Measurements from ENCODE around the gene TUBGCP4.
"Not testable (repeated sequence)": the region's sequence is repeated elsewhere in the genome, so short reads cannot be mapped to it uniquely, and the experiment has no call there.

Gene TUBGCP4

DNA sequence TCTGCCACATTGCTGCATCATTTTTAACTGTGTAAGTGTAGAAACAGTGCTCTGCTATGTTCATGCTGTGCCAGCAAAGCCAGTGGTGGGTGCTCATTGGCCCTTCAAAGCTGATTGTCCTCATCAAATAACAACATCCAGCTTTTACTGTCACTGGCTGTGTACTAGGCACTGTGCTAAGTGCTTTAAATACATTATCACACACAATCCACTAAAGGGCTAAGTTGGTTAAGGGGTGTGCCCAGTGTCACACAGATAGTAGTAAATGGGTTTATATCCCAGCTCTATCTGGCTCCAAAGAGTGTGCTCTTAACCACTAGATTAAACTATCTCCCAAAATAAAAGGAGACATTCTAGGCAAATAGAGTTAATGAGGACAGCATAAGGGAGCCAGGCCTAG is 7.7 kb downstream of the TUBGCP4 start:
- TF ChIP-seq, protein P1, sequence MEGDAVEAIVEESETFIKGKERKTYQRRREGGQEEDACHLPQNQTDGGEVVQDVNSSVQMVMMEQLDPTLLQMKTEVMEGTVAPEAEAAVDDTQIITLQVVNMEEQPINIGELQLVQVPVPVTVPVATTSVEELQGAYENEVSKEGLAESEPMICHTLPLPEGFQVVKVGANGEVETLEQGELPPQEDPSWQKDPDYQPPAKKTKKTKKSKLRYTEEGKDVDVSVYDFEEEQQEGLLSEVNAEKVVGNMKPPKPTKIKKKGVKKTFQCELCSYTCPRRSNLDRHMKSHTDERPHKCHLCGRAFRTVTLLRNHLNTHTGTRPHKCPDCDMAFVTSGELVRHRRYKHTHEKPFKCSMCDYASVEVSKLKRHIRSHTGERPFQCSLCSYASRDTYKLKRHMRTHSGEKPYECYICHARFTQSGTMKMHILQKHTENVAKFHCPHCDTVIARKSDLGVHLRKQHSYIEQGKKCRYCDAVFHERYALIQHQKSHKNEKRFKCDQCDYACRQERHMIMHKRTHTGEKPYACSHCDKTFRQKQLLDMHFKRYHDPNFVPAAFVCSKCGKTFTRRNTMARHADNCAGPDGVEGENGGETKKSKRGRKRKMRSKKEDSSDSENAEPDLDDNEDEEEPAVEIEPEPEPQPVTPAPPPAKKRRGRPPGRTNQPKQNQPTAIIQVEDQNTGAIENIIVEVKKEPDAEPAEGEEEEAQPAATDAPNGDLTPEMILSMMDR (conservative IDR thresholded peaks at IDR 0.05; ENCODE audit: low read depth, low read length): no peak
- no peak for DNase-seq (ENCODE audit: low read depth)
- H3K4me3 ChIP-seq (ENCODE audit: low read length): no peak overlapping the region

DNA sequence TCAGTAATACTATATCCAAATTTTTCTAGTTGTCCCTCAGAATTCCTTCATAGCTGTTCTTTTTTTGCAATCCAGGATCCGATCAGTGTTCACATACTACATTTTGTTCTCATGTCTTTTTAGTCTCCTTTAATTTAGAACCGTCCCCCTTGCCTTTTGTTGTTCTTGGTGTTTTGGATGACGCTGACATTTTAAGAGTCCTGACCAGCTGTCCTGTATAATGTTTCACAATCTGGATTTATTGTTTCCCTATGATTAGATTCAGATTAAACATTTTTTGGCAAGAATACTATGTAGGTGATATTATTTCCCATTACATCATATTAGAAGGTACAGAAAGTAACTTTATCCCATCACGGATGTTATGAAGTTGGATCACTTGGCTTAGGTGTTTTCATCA is 11.4 kb downstream of the TUBGCP4 start:
- TF ChIP-seq, protein P1 (conservative IDR thresholded peaks at IDR 0.05; ENCODE audit: low read depth, low read length): no peak
- no peak for DNase-seq (ENCODE audit: low read depth)
- no peak overlapping the region for H3K4me3 ChIP-seq (ENCODE audit: low read length)

DNA sequence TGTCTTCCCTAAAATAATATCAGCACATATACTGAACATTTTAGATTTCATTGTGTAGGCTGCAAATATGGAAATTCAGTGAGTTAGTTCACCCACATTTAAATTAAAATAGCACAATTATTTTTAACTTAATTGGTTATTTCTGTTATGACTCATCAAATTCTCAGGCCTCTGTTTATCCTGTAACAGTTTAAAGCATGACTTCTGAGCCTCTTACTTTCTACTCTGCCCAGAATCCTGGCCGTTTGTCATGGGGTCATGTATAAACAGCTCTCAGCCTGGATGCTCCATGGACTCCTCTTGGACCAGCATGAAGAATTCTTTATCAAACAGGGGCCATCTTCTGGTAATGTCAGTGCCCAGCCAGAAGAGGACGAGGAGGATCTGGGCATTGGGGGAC is 12.2 kb downstream of the TUBGCP4 start:
- TF ChIP-seq, protein P1 (conservative IDR thresholded peaks at IDR 0.05; ENCODE audit: low read depth, low read length): no peak
- H3K4me3 ChIP-seq (ENCODE audit: low read length): no peak overlapping the region
- no peak for DNase-seq (ENCODE audit: low read depth)

DNA sequence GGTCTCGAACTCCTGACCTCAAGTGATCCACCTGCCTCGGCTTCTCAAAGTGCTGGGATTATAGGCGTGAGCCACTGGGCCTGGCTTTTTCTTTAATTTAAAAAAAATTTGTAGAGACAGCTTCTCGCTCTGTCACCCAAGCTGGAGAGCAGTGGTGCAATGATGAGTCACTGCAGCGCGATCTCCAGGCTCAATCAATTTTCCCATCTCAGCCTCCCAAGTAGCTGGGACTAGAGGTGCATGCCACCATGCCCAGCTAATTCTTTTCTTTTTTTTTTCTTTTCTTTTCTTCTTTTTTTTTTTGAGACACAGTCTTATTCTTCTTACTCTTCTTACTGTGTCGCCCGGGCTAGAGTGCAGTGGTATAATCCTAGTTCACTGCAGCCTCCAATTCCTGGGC is 19.8 kb downstream of the TUBGCP4 start:
- H3K4me3 ChIP-seq (ENCODE audit: low read length): no peak overlapping the region
- DNase-seq (ENCODE audit: low read depth): no peak
- TF ChIP-seq, protein P1 (conservative IDR thresholded peaks at IDR 0.05; ENCODE audit: low read depth, low read length): no peak

DNA sequence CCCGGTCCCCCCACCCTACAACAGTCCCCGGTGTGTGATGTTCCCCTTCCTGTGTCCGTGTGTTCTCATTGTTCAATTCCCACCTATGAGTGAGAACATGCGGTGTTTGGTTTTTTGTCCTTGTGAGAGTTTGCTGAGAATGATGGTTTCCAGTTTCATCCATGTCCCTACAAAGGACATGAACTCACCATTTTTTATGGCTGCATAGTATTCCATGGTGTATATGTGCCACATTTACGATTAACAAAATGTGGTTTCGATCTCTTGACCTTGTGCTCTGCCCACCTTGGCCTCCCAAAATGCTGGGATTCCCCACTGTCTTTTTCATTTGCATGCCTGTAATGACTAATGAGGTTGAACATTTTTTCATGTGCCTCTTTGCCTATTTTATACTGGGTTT is 22.7 kb downstream of the TUBGCP4 start:
- not testable (repeated sequence) for DNase-seq (ENCODE audit: low read depth); H3K4me3 ChIP-seq (ENCODE audit: low read length)

DNA sequence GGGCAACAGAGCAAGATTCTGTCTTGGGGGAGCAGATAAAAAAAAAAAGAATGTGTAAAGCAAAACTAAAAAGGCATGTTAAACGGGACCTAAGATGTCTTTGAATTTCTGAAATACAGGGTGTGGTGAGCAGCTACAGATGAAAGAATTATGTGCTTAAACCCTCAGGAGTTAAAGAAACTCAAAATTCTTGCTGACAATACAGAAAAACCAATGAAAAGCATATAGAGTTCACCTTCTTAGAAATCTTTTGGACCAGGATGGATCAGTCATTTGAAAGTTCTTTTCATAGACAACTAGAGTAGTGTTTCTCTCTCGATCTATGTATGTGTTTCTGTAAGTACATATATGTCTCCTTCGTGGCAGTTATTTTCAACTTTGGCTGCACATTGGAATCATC is 31.4 kb downstream of the TUBGCP4 start:
- H3K4me3 ChIP-seq (ENCODE audit: low read length): no peak overlapping the region
- TF ChIP-seq, protein P1 (conservative IDR thresholded peaks at IDR 0.05; ENCODE audit: low read depth, low read length): no peak
- DNase-seq (ENCODE audit: low read depth): no peak

DNA sequence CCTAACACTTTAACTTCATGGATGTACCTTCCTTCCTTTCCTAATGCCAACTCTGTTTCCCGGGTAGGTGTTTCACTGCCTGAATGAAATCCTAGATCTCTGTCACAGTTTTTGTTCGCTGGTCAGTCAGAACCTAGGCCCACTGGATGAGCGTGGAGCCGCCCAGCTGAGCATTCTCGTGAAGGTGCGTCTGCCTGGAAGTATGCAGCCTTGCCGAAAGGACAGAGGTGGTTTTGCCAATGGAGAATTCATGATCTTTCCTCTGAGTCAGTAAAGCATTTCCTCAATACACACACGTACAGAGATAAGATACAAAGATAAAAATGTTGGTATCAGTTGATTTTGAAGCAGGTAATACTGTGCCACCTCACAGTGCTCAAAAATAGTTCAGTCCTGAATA is 32.7 kb downstream of the TUBGCP4 start:
- H3K4me3 ChIP-seq (ENCODE audit: low read length): no peak overlapping the region
- TF ChIP-seq, protein P1 (conservative IDR thresholded peaks at IDR 0.05; ENCODE audit: low read depth, low read length): no peak
- no peak for DNase-seq (ENCODE audit: low read depth)

DNA sequence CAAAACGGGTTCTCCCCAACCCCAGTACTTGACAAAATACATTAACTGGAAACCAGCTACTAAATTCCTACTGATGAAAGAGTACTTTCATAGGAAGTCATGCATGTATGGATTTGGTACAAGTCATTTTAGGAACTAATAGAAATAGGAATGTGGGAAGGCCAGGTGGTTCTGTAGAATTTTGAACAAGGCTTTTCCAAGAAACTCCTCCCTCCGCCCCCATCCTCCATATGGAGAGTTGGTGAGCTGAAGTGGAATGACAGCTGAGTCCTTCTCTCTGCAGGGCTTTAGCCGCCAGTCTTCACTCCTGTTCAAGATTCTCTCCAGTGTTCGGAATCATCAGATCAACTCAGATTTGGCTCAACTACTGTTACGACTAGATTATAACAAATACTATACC is 33.2 kb downstream of the TUBGCP4 start:
- H3K4me3 ChIP-seq (ENCODE audit: low read length): no peak overlapping the region
- no peak for DNase-seq (ENCODE audit: low read depth)
- TF ChIP-seq, protein P1 (conservative IDR thresholded peaks at IDR 0.05; ENCODE audit: low read depth, low read length): no peak

Data from retinal pigment epithelial cell (primary cell).